ENCODE measurements around the gene ANKZF1. TPM values are rescaled to one million over a fixed set of nuclear protein-coding genes. Genes with fewer than 3 reads are reported as not detected.

The ANKZF1 gene
- total and polyA plus RNA-seq, 2 donors (not counting 1 experiment from before 2014, with no cell fraction given) = 152 to 181 TPM

DNA sequence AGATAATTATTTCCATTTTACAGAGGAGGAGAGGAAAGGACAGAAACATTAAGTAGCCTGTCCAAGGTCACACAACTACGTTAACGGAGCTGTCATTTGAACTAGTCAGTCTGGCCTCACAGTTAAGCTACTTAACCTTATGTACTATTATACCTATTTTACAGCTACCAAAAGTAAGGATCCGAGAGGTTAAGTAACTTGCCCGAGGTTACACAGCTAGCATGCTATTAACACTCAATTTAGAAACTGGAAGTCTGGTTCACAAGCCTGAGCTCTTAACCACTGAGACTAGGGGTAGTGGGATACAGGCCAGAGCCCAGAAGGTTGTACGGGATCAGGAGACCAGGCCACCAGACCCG, 15.2 kb downstream of the ANKZF1 start:
- TF ChIP-seq, protein P1, sequence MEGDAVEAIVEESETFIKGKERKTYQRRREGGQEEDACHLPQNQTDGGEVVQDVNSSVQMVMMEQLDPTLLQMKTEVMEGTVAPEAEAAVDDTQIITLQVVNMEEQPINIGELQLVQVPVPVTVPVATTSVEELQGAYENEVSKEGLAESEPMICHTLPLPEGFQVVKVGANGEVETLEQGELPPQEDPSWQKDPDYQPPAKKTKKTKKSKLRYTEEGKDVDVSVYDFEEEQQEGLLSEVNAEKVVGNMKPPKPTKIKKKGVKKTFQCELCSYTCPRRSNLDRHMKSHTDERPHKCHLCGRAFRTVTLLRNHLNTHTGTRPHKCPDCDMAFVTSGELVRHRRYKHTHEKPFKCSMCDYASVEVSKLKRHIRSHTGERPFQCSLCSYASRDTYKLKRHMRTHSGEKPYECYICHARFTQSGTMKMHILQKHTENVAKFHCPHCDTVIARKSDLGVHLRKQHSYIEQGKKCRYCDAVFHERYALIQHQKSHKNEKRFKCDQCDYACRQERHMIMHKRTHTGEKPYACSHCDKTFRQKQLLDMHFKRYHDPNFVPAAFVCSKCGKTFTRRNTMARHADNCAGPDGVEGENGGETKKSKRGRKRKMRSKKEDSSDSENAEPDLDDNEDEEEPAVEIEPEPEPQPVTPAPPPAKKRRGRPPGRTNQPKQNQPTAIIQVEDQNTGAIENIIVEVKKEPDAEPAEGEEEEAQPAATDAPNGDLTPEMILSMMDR (IDR thresholded peaks at IDR 0.05) = no peak
- TF ChIP-seq EZH2 (IDR thresholded peaks at IDR 0.05; ENCODE audit: borderline replicate concordance, insufficient read depth, low read depth, low read length, poor library complexity, severe bottlenecking) = no peak
- no peaks in the 10 kb centered on the region for H3K27me3 Mint-ChIP-seq
- Histone ChIP-seq H3K36me3 (replicated peaks in 1 of 2; ENCODE audit: control extremely low read depth in 1 of 2, control insufficient read depth in 1 of 2, extremely low read depth in 1 of 2, insufficient read depth in 2 of 2, low read length in 1 of 2) (peaks cover 0 to 16% of the 10 kb centered on the region in 2 experiments), H3K27me3 (replicated peaks in 1 of 4; ENCODE audit: control extremely low read depth in 1 of 4, control insufficient read depth in 3 of 4, insufficient read depth in 4 of 4, low read length in 3 of 4) (no peaks in the 10 kb centered on the region), H3K4me2 (replicated peaks; ENCODE audit: low read depth, low read length, poor library complexity, severe bottlenecking) (peak overlapping the region; percentile 93), H4K20me1 (ENCODE audit: control insufficient read depth, insufficient read depth, low read length, poor library complexity, severe bottlenecking) (no peaks in the 10 kb centered on the region), H2AFZ (ENCODE audit: insufficient read depth, low read depth, low read length, poor library complexity, severe bottlenecking) (peak overlapping the region; percentile 96), H3K27ac (ENCODE audit: low read length in 2 of 2) (peak overlapping the region; percentile 87 to 92), H3K4me1 (ENCODE audit: control insufficient read depth in 2 of 2, insufficient read depth in 2 of 2, low read length in 2 of 2) (peaks cover 47 to 52% of the 10 kb centered on the region in 2 donors), H3K9me3 (ENCODE audit: control extremely low read depth in 1 of 3, control insufficient read depth in 2 of 3, insufficient read depth in 1 of 3, low read length in 2 of 3) (no peaks in the 10 kb centered on the region), H3K79me2 (ENCODE audit: control insufficient read depth, insufficient read depth, low read length) (peaks cover 47% of the 10 kb centered on the region), H3K9ac (ENCODE audit: low read length) (peak overlapping the region; percentile 96), H3K4me3 (ENCODE audit: control extremely low read depth in 1 of 5, extremely low read depth in 1 of 5, insufficient read depth in 1 of 5, low read depth in 2 of 5, low read length in 4 of 5) (peak overlapping the region; percentile 50 to 98 (median 94))
- DNase-seq (no peak), ATAC-seq (ENCODE audit: low read depth) (no peak)
- H3K4me1 Mint-ChIP-seq = peaks cover 57% of the 10 kb centered on the region
- WGBS (ENCODE audit: insufficient coverage) = no CpG with 5 or more reads among the region's 6 CpGs
- H3K27ac Mint-ChIP-seq = peak overlapping the region; percentile 96
- ChIA-PET CTCF (interaction anchor here (0.6 to 3.0 kb wide), 16 partner anchors 9 to 91 kb away, joined by 3 to 25 read pairs (median 4); partner anchors contain the start of genes ANKZF1, ATG9A, DNAJB2 and TUBA4A), POLR2A (interaction anchor here (0.7 to 2.7 kb wide), 9 partner anchors 9 to 143 kb away, joined by 3 to 49 read pairs (median 9); partner anchors contain the start of genes ABCB6, ANKZF1, ATG9A and CNPPD1)
- no peaks in the 10 kb centered on the region for H3K9me3 Mint-ChIP-seq (ENCODE audit: insufficient read depth)
- intact Hi-C loops (cut with micrococcal nuclease) = loop anchor here (1.0 to 2.0 kb wide), 6 partner anchors 9 to 84 kb away; partner anchors contain the start of genes ANKZF1, ATG9A, CNPPD1 and DNAJB2
- H3K4me3 Mint-ChIP-seq = peak overlapping the region; percentile 92

Data from B cell (primary cell).